T47D (cell line): ENCODE results near the gene MRAP2.
"Not testable (repeated sequence)": the region's sequence is repeated elsewhere in the genome, so short reads cannot be mapped to it uniquely, and the experiment has no call there.

Experiments used
- DNase-seq, 2 experiments: peaks; one replicate each; pipeline versions ENCODE4 v3.0.0 to v3.0.0-alpha.2; 2011 to 2012; ENCODE audit warnings: low read depth in 1 of 2, low spot score in 1 of 2
- JUND ChIP-seq: IDR thresholded peaks from 2 replicates; pipeline ENCODE4 v1.6.1; 2012; ENCODE audit warnings: low read depth
- in situ Hi-C: cut with HindIII; loops from 2 replicates; pipeline ENCODE4 v1.10.0; 2016; ENCODE audit warnings: low sequenced_read_pairs, low pct_unique_long_range_greater_than_20kb

MRAP2 gene

GRCh38 chr6:84066536-84066935 lies 33.0 kb downstream of the MRAP2 start:
- in situ Hi-C loops = no loop called here
- TF ChIP-seq JUND = no peak
- DNase-seq = no peak

GRCh38 chr6:84068873-84069272 lies 35.3 kb downstream of the MRAP2 start:
- in situ Hi-C loops = not testable (repeated sequence)

GRCh38 chr6:84072442-84072997 lies 38.9 kb downstream of the MRAP2 start:
- no peak for DNase-seq
- in situ Hi-C loops = no loop called here
- TF ChIP-seq JUND = no peak

More at GRCh38 chr6:84068873-84069272, 35.3 kb downstream of the MRAP2 start:
- DNase-seq = not testable (repeated sequence)

- no peak for DNase-seq
- in situ Hi-C loops = no loop called here
- TF ChIP-seq JUND = no peak
These were observed 41.6 kb downstream of the MRAP2 start for GRCh38 chr6:84074988-84075781.

GRCh38 chr6:84077645-84078044 lies 44.1 kb downstream of the MRAP2 start:
- TF ChIP-seq JUND = no peak
- DNase-seq = no peak
- in situ Hi-C loops = no loop called here

- in situ Hi-C loops = no loop called here
- no peak for TF ChIP-seq JUND
- peak in 1 of 2 experiments; percentile 26 for DNase-seq
These were observed 44.8 kb downstream of the MRAP2 start for GRCh38 chr6:84078335-84078734.

- DNase-seq = no peak
- TF ChIP-seq JUND = no peak
- in situ Hi-C loops = no loop called here
These were observed 47.6 kb downstream of the MRAP2 start for GRCh38 chr6:84081222-84081621.

- no peak for DNase-seq
- TF ChIP-seq JUND = no peak
- in situ Hi-C loops = no loop called here
These were observed 49.2 kb downstream of the MRAP2 start for GRCh38 chr6:84082689-84083265.

- DNase-seq, in situ Hi-C loops: not testable (repeated sequence)
These were observed 51.1 kb downstream of the MRAP2 start for GRCh38 chr6:84084705-84085104.

- TF ChIP-seq JUND = no peak
- in situ Hi-C loops = no loop called here
- no peak for DNase-seq
These were observed 52.5 kb downstream of the MRAP2 start for GRCh38 chr6:84086056-84086455.

- no peak for TF ChIP-seq JUND
- in situ Hi-C loops = no loop called here
- DNase-seq = no peak
These were observed 53.2 kb downstream of the MRAP2 start for GRCh38 chr6:84086545-84087429.

- in situ Hi-C loops = no loop called here
- TF ChIP-seq JUND = no peak
- no peak for DNase-seq
These were observed 55.5 kb downstream of the MRAP2 start for GRCh38 chr6:84089081-84089480.
